ENCODE measurements around the gene EFEMP2.
A peak's percentile ranks its signal among the peaks of the same experiment; 100 is the strongest.

The EFEMP2 gene

DNA sequence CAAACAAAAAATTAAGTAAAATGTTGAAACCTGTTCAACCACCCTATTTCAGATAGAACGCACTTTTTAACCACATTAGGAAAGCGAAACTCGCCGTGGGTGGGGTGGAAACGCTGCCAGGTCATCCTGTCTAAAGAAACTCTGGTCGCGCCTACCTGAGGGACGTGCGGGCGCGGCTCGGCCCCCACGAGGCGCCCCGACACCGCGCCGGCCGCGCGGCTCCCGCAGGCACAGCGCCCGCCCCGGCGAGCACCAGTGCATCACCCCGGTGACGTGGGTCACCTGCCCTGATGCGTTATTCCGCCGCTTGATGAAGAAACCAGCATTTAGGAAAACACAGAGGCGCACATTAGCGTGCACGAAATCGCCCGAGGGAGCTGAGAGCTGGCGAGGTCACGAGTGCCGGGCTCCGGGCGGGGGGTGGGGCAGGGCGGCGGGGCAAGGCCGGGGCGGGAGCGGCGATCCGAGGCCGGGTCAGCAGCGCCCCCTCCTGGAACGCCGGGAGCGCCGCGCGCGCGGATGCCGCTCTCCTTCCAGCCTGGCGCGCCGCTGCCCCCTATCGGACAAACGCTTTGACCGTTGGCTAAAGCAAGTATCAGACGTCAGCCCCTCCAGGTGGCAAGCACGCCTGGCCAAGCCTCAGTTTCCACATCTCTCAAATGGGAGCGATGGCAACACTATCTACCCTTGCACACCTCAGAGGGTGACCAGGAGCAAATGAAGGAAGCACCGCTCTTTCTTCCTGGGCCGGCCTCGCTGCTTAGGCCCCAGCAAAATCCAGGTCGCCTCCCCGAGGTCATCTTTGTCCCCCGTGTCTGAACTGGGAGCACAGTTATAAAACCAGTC is 54.5 kb downstream of the EFEMP2 start:
- DNase-seq, result peak; percentile 62

DNA sequence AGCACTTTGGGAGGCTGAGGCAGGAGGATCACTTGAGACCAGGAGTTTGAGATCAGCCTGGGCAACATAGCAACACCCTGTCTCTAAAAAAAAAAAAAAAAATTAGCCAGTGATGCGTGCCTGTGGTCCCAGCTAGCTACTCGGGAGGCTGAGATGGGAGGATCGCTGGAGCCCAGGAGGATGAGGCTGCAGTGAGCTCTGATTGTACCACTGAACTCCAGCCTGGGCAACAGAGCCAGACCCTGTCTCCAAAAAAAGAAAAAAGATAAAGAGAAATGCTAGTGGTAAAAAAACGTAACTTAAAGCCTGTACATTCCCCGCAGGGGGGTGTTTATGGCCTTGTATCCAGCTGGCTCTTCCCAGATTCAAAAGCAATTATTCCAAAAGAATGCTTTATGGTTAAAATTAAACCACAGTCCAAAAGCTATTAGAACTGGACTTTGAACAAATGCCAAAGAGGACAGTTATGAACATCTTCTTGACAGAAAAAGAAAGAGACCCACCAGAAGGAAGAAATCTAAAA is 55.2 kb downstream of the EFEMP2 start:
- DNase-seq, result no peak

GRCh38 chr11:65816696-65817095 is 55.9 kb downstream of the EFEMP2 start:
- DNase-seq, result no peak

All from DMS153 (cell line).